ENCODE data around the gene EIF3K.

EIF3K gene

DNA sequence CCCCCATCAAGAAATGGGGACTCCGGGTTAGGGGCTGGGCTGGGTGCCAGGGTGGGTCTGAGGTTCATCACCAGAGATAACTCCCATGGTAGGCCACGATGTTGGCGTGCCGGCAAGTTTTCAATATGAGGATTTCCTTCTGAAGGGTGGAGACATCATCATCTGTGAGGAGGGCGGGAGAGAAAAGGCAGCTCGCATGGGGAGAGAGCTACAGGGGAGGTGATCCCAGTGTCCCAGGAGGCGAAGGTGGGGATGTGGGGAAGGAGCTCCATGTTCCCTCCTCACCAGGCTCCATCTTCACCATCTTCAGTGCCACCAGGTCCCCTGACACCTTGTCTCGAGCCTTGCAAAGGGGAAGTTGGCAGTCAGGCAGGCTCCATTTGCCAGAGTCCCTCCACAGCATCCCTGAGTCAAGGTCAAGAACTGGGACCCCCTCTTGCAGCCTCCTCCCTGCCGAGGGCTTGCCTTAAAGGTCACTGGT, 1.7 kb upstream of the EIF3K start:
- no peak for TF ChIP-seq FOXP2 (optimal IDR thresholded peaks at IDR 0.05; ENCODE audit: borderline replicate concordance, extremely low read depth, extremely low read length, insufficient read depth)
- TF ChIP-seq SIN3A (IDR thresholded peaks at IDR 0.05; ENCODE audit: borderline replicate concordance, insufficient read depth, low read length): no peak
- TF ChIP-seq, protein P1, sequence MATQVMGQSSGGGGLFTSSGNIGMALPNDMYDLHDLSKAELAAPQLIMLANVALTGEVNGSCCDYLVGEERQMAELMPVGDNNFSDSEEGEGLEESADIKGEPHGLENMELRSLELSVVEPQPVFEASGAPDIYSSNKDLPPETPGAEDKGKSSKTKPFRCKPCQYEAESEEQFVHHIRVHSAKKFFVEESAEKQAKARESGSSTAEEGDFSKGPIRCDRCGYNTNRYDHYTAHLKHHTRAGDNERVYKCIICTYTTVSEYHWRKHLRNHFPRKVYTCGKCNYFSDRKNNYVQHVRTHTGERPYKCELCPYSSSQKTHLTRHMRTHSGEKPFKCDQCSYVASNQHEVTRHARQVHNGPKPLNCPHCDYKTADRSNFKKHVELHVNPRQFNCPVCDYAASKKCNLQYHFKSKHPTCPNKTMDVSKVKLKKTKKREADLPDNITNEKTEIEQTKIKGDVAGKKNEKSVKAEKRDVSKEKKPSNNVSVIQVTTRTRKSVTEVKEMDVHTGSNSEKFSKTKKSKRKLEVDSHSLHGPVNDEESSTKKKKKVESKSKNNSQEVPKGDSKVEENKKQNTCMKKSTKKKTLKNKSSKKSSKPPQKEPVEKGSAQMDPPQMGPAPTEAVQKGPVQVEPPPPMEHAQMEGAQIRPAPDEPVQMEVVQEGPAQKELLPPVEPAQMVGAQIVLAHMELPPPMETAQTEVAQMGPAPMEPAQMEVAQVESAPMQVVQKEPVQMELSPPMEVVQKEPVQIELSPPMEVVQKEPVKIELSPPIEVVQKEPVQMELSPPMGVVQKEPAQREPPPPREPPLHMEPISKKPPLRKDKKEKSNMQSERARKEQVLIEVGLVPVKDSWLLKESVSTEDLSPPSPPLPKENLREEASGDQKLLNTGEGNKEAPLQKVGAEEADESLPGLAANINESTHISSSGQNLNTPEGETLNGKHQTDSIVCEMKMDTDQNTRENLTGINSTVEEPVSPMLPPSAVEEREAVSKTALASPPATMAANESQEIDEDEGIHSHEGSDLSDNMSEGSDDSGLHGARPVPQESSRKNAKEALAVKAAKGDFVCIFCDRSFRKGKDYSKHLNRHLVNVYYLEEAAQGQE (IDR thresholded peaks at IDR 0.05; ENCODE audit: insufficient read depth in 1 of 2, low read depth in 2 of 2, low read length in 2 of 2): no peak
- TF ChIP-seq POLR2AphosphoS5 (IDR thresholded peaks at IDR 0.05; ENCODE audit: low read depth, low read length): no peak
- TF ChIP-seq TAF1 (IDR thresholded peaks at IDR 0.05; ENCODE audit: borderline replicate concordance, insufficient read depth, low read length): no peak

DNA sequence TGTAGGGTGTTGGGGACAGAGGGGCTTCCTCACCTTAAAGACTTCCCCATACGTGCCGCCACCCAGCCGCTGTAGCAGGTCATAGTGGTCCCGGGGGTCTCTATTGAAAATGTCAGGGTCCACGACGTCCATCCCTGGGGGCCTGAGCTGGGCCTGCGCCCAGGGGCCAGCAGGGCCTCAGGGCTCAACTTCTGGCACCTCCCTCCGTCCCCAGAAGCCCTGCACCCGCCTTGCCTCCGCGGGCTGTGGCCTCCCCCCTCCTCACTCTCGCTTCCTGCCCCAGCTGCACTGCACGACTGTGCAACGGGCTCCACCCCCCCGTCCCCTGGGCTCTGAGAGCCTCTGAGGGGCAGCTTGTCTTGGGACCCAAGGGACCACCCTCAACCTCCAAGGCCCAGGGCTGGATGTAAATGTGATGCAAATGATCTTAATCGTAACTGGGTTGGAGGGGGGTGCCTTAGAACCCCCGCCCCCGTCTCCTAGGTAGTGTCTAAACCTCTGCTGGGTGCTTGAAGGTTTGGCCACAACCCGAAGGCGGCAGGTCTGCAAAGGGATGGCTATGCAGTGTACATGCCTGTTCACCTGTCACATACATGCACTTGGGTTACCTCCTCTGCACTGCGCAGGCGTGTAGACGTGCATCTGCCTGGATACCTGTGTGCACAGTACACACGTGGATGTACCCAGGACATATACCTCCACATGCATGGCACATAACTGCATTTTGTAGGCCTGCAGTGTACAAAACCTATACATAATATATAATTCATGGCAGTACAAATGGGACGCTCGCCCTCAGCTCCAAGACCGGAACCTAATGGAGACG, 1.0 kb upstream of the EIF3K start, which contains the start of gene MAP4K1:
Gene MAP4K1 (minus strand): TSS at position 190 of the 826 bp plus-strand sequence. CDS start 58 bp downstream, at position 132.
- TF ChIP-seq SIN3A (IDR thresholded peaks at IDR 0.05; ENCODE audit: borderline replicate concordance, insufficient read depth, low read length) (no peak), FOXP2 (optimal IDR thresholded peaks at IDR 0.05; ENCODE audit: borderline replicate concordance, extremely low read depth, extremely low read length, insufficient read depth) (no peak), TAF1 (IDR thresholded peaks at IDR 0.05; ENCODE audit: borderline replicate concordance, insufficient read depth, low read length) (no peak), POLR2AphosphoS5 (IDR thresholded peaks at IDR 0.05; ENCODE audit: low read depth, low read length) (no peak)
- TF ChIP-seq, protein P1 (IDR thresholded peaks at IDR 0.05; ENCODE audit: insufficient read depth in 1 of 2, low read depth in 2 of 2, low read length in 2 of 2): no peak

DNA sequence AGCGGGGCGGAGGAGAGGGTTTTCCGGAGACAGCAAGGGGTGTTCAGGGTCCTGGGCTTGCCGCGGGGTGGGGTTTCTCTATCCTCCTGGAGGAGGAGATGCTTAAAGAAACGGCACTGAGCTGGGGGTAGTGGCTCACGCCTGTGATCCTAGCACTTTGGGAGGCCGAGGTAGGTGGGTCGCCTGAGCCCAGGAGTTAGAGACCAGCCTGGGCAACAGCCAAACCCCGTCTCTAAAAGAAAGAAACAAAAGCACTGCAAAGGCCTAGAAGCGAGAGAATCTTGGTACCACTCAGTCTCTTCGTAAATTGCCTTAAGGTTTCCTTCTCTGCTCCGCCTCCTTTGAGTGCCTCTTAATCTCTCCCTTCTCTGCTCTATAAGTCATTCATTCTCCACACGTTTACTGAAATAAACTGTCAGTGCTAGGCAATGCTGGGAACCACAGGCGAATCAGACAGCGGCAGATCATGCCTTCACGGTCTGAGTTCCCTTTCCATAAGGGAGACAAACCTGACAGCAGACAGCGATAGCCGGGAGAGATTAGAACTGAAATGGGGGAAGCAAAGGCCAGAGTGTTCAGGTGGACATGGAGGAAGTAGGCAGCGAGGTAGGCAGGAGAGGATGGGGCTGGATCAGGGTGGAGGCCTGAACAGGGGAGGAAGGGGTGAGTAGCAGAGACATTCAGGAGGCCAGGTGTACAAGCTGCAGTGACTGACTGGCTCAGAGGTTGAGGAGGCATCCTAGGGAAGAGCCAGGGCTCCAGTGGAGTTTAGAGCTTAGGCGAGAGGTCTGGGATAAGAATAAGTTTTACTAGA, 580 bp downstream of the EIF3K start:
- TF ChIP-seq, protein P1 (IDR thresholded peaks at IDR 0.05; ENCODE audit: insufficient read depth in 1 of 2, low read depth in 2 of 2, low read length in 2 of 2): no peak
- TF ChIP-seq FOXP2 (optimal IDR thresholded peaks at IDR 0.05; ENCODE audit: borderline replicate concordance, extremely low read depth, extremely low read length, insufficient read depth) (no peak), TAF1 (IDR thresholded peaks at IDR 0.05; ENCODE audit: borderline replicate concordance, insufficient read depth, low read length) (no peak)

DNA sequence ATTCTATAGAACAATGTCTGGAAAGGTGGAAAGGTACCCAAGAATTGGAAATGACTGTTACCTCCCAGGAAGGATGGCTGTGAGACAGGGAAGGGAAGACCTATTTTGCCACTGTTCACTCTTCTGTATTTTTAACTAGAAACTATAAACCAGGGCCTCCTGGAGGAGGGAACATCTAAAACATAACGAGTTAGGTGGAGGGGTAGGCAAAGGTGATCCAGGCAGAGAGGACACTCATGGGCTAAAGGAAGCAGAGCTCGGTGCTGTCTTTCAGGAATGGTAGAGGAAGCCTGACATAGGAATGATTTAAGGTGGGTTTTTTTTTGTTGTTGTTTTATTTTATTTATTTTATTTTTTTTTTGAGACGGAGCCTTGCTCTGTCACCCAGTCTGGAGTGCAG, 5.8 kb downstream of the EIF3K start:
- no peak for TF ChIP-seq FOXP2 (optimal IDR thresholded peaks at IDR 0.05; ENCODE audit: borderline replicate concordance, extremely low read depth, extremely low read length, insufficient read depth)
- TF ChIP-seq TAF1 (IDR thresholded peaks at IDR 0.05; ENCODE audit: borderline replicate concordance, insufficient read depth, low read length): no peak
- TF ChIP-seq POLR2AphosphoS5 (IDR thresholded peaks at IDR 0.05; ENCODE audit: low read depth, low read length): no peak
- TF ChIP-seq SIN3A (IDR thresholded peaks at IDR 0.05; ENCODE audit: borderline replicate concordance, insufficient read depth, low read length): no peak
- TF ChIP-seq, protein P1 (IDR thresholded peaks at IDR 0.05; ENCODE audit: insufficient read depth in 1 of 2, low read depth in 2 of 2, low read length in 2 of 2): no peak
